Tibial nerve (tissue), 4 donors: Measurements from ENCODE around the gene SV2B. TPM values are rescaled to one million over a fixed set of nuclear protein-coding genes. Genes with fewer than 3 reads are reported as not detected.

ENCODE experiments used
- DNase-seq, 2 donors: peaks; one replicate each; pipeline ENCODE4 v3.0.0-alpha.2; 2019; ENCODE audit warnings: low spot score in 2 of 2
- H3K27ac ChIP-seq, 4 donors: fragments of 200-600 bp; sonication (generic) in 3 of 4; one replicate each; pipeline ENCODE4 v1.5.1; 2017 to 2019; ENCODE audit warnings: mild to moderate bottlenecking in 1 of 4
- H3K27me3 ChIP-seq, 2 donors: fragments of 200-600 bp; sonication (generic) in 1 of 2; one replicate each; pipeline versions ENCODE4 v1.5.1 to v1.6.0; 2017 to 2019
- H3K36me3 ChIP-seq, 3 donors: fragments of 200-600 bp; sonication (generic); one replicate each; pipeline ENCODE4 v1.5.1; 2018 to 2019
- H3K4me1 ChIP-seq, 4 donors: fragments of 200-600 bp; sonication (generic) in 3 of 4; one replicate each; pipeline ENCODE4 v1.5.1; 2017 to 2019
- H3K4me3 ChIP-seq, 4 donors: fragments of 200-600 bp; sonication (generic) in 3 of 4; one replicate each; pipeline ENCODE4 v1.5.1; 2017 to 2019; ENCODE audit warnings: mild to moderate bottlenecking in 1 of 4, moderate library complexity in 1 of 4
- H3K9me3 ChIP-seq, 4 donors: fragments of 200-600 bp; sonication (generic) in 3 of 4; one replicate each; pipeline ENCODE4 v1.5.1; 2017 to 2019
- CTCF ChIP-seq, 5 experiments: fragments of 200-600 bp in 3 of 5; fragments of 450-650 bp in 2 of 5; sonication (generic) in 3 of 5; IDR thresholded peaks; one replicate each; pipeline ENCODE4 v1.5.1; 2016 to 2019; ENCODE audit warnings: antibody characterized with exemption in 5 of 5, mild to moderate bottlenecking in 3 of 5, moderate library complexity in 2 of 5
- EP300 ChIP-seq, 2 donors: sonication (generic); formaldehyde crosslinking; IDR thresholded peaks; one replicate each; pipeline ENCODE4 v1.6.1; 2017; ENCODE audit warnings: antibody characterized with exemption in 2 of 2, mild to moderate bottlenecking in 1 of 2
- POLR2A ChIP-seq, 2 donors: fragments of 450-650 bp; IDR thresholded peaks; one replicate each; pipeline ENCODE4 v1.6.1; 2017; ENCODE audit warnings: antibody characterized with exemption in 2 of 2, mild to moderate bottlenecking in 2 of 2, moderate library complexity in 2 of 2
- WGBS, 2 donors: methylation state at CpG; one replicate each; pipeline ENCODE4 v1.1.5; 2018; 5-methylcytosine and 5-hydroxymethylcytosine counted together
- total RNA-seq, 4 donors: library from RNA; depleted of rRNA; stranded (reverse); fragments of >200 nt; gene quantifications; one replicate each; pipeline ENCODE4 v1.1.0, GENCODE V29; 2016

Gene SV2B
- total RNA-seq, 4 donors from 2014 or later, result 8.3 to 20.5 (median 17.1) TPM

GRCh38 chr15:91275844-91276243 lies 175.8 kb downstream of the SV2B start:
- no peak for DNase-seq
- no peak overlapping the region for H3K27ac ChIP-seq
- TF ChIP-seq EP300 (IDR thresholded peaks at IDR 0.05) (no peak), POLR2A (IDR thresholded peaks at IDR 0.05) (no peak), CTCF (IDR thresholded peaks at IDR 0.05) (no peak)
- WGBS, 2 donors, result 95 to 100% methylated on average over 1 of the region's 1 CpG
- no peaks in the 10 kb centered on the region for H3K27me3 ChIP-seq
- H3K4me1 ChIP-seq, result peaks cover 0 to 7% (median 0%) of the 10 kb centered on the region in 4 donors
- H3K36me3 ChIP-seq, result no peaks in the 10 kb centered on the region
- H3K4me3 ChIP-seq, result no peak overlapping the region
- peaks cover 0 to 13% (median 0%) of the 10 kb centered on the region in 4 donors for H3K9me3 ChIP-seq

GRCh38 chr15:91278951-91279350 lies 178.9 kb downstream of the SV2B start:
- no peak overlapping the region for H3K27ac ChIP-seq
- no peak for TF ChIP-seq EP300 (IDR thresholded peaks at IDR 0.05)
- no peak for TF ChIP-seq CTCF (IDR thresholded peaks at IDR 0.05)
- TF ChIP-seq POLR2A (IDR thresholded peaks at IDR 0.05), result no peak
- no peaks in the 10 kb centered on the region for H3K36me3 ChIP-seq
- no peak overlapping the region for H3K4me3 ChIP-seq
- no peak for DNase-seq
- H3K27me3 ChIP-seq, result no peaks in the 10 kb centered on the region
- peaks cover 0 to 13% (median 0%) of the 10 kb centered on the region in 4 donors for H3K9me3 ChIP-seq
- 91 to 96% methylated on average over 2 of the region's 2 CpGs for WGBS, 2 donors
- no peaks in the 10 kb centered on the region for H3K4me1 ChIP-seq

GRCh38 chr15:91279486-91279885 lies 179.4 kb downstream of the SV2B start:
- 82% methylated on average over 4 of the region's 4 CpGs for WGBS, 2 donors
- no peak for TF ChIP-seq EP300 (IDR thresholded peaks at IDR 0.05)
- no peak for TF ChIP-seq POLR2A (IDR thresholded peaks at IDR 0.05)
- TF ChIP-seq CTCF (IDR thresholded peaks at IDR 0.05), result no peak
- no peak for DNase-seq

GRCh38 chr15:91281947-91282346 lies 181.9 kb downstream of the SV2B start:
- H3K9me3 ChIP-seq, result no peaks in the 10 kb centered on the region
- no peaks in the 10 kb centered on the region for H3K4me1 ChIP-seq
- no peak overlapping the region for H3K27ac ChIP-seq
- no peaks in the 10 kb centered on the region for H3K36me3 ChIP-seq
- DNase-seq, result no peak
- WGBS, 2 donors, result 63 to 76% methylated on average over 4 of the region's 4 CpGs
- TF ChIP-seq EP300 (IDR thresholded peaks at IDR 0.05) (no peak), POLR2A (IDR thresholded peaks at IDR 0.05) (no peak), CTCF (IDR thresholded peaks at IDR 0.05) (no peak)
- H3K27me3 ChIP-seq, result no peaks in the 10 kb centered on the region
- H3K4me3 ChIP-seq, result no peak overlapping the region

More at GRCh38 chr15:91279486-91279885, 179.4 kb downstream of the SV2B start:
- H3K9me3 ChIP-seq, result peaks cover 0 to 13% (median 0%) of the 10 kb centered on the region in 4 donors
- H3K36me3 ChIP-seq, result no peaks in the 10 kb centered on the region
- no peak overlapping the region for H3K4me3 ChIP-seq
- H3K27me3 ChIP-seq, result no peaks in the 10 kb centered on the region
- H3K4me1 ChIP-seq, result no peaks in the 10 kb centered on the region
- H3K27ac ChIP-seq, result no peak overlapping the region

GRCh38 chr15:91282486-91282885 lies 182.4 kb downstream of the SV2B start:
- no peaks in the 10 kb centered on the region for H3K27me3 ChIP-seq
- WGBS, 2 donors, result 53 to 72% methylated on average over 1 of the region's 1 CpG
- no peaks in the 10 kb centered on the region for H3K4me1 ChIP-seq
- no peak overlapping the region for H3K27ac ChIP-seq
- no peak for DNase-seq
- H3K4me3 ChIP-seq, result no peak overlapping the region
- no peaks in the 10 kb centered on the region for H3K36me3 ChIP-seq
- no peaks in the 10 kb centered on the region for H3K9me3 ChIP-seq
- TF ChIP-seq CTCF (IDR thresholded peaks at IDR 0.05), result no peak
- no peak for TF ChIP-seq POLR2A (IDR thresholded peaks at IDR 0.05)
- TF ChIP-seq EP300 (IDR thresholded peaks at IDR 0.05), result no peak
